GM12892 (cell line): ENCODE results near the gene SYNE3.

ENCODE experiments used
- DNase-seq: peaks from one replicate; pipeline ENCODE4 v3.0.0; 2011; ENCODE audit not compliant: insufficient read length
- FAIRE-seq: peaks from 2 replicates; lab custom pipeline; 2011; peaks lifted over from hg19 to GRCh38; lab: Jason Lieb, UNC
- POLR2A ChIP-seq: IDR thresholded peaks from 2 replicates; pipeline ENCODE4 v1.6.1; 2011; ENCODE audit warnings: low read depth, low read length, control low read depth
- POLR2AphosphoS5 ChIP-seq: IDR thresholded peaks from 2 replicates; pipeline ENCODE4 v1.6.1; 2011; ENCODE audit warnings: low read depth, low read length, control low read depth
- TAF1 ChIP-seq: IDR thresholded peaks from 2 replicates; pipeline ENCODE4 v1.6.1; 2011; ENCODE audit warnings: low read depth, mild to moderate bottlenecking, control low read depth, low read length, borderline replicate concordance

Gene SYNE3

DNA sequence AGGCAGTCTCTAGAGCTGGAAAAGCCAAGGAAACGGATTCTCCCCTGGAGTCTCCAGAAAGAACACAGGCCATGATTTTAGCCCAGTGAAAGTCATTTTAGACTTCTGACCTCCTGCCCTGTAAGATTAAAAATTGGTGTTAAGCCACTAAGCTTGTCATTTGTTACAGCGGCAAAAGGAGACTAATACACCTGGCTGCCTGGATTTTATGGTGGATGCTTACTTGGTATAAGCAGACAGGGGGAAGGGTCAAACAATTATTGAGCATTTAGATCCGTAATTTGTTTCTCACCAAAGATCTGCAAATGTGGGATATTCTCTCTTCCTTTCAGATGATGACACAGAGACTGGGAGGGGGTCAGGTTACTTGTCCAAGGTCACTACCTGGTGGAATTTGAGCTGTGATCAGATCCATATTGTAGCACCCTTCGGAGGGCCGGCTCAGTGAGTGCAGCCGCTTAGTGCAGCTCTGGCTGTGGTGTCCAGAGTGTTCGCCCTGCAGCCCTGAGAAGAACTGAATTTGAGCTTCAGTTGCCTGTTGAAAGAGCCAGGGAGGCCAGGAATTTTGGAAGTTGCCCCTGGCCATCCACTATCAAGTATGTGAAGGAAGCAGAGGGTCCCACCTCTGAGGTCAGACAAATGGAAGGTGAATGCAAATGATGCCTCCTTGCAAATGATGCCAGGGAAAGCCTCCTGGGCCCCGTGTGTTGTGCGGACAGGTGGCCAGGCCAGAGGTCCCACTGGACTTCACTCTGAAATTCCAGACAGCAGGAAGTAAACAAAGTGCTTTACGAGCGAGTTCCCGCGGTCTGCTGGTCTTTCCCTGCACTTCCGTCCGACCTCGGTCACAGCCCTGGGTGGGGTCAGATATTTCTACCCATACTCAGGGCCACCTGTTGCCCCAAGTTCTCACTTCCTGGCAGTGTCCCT lies 33.5 kb upstream of the SYNE3 start:
- DNase-seq (no peak), FAIRE-seq (no peak)
- no peak for TF ChIP-seq POLR2A
- no peak for TF ChIP-seq POLR2AphosphoS5
- no peak for TF ChIP-seq TAF1

- FAIRE-seq = no peak
- TF ChIP-seq TAF1 (no peak), POLR2A (no peak)
These were observed 32.0 kb upstream of the SYNE3 start for GRCh38 chr14:95548328-95548929.

GRCh38 chr14:95547626-95548327 lies 31.3 kb upstream of the SYNE3 start:
- no peak for DNase-seq
- no peak for FAIRE-seq
- TF ChIP-seq POLR2AphosphoS5 = no peak
- TF ChIP-seq POLR2A = no peak
- TF ChIP-seq TAF1 = no peak

More at GRCh38 chr14:95548328-95548929, 32.0 kb upstream of the SYNE3 start:
- DNase-seq = no peak

GRCh38 chr14:95547272-95547625 lies 30.8 kb upstream of the SYNE3 start:
- FAIRE-seq = no peak
- no peak for TF ChIP-seq POLR2A
- no peak for TF ChIP-seq POLR2AphosphoS5
- no peak for TF ChIP-seq TAF1

GRCh38 chr14:95545515-95546168 lies 29.2 kb upstream of the SYNE3 start:
- no peak for TF ChIP-seq POLR2AphosphoS5
- no peak for TF ChIP-seq POLR2A
- TF ChIP-seq TAF1 = no peak
- FAIRE-seq (no peak), DNase-seq (no peak)

More at GRCh38 chr14:95547272-95547625, 30.8 kb upstream of the SYNE3 start:
- DNase-seq = no peak

GRCh38 chr14:95544588-95544987 lies 28.1 kb upstream of the SYNE3 start:
- no peak for FAIRE-seq
- no peak for DNase-seq
- TF ChIP-seq POLR2A (no peak), TAF1 (no peak), POLR2AphosphoS5 (no peak)

DNA sequence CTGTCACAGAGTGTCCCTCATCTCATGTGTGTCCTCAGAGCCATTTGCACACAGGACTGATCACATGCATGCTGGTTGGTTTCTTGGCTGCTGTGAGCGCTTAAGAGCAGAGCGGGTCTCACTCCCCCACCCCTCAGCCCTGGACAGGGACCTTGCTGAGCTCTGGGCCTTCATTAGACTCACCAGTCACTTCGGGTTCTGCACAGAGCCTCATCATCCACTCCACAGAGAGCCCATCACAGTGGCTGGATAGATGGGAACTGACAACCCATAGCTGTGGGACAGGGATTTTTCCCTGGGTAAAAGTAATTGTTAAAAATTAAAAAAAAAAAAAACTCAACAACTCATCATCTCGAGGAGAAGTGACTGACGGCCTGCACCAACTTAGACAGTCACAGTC lies 26.6 kb upstream of the SYNE3 start:
- TF ChIP-seq POLR2A = no peak
- TF ChIP-seq POLR2AphosphoS5 = no peak
- TF ChIP-seq TAF1 = no peak
- FAIRE-seq = no peak
- no peak for DNase-seq

- TF ChIP-seq POLR2AphosphoS5 (no peak), POLR2A (no peak), TAF1 (no peak)
- DNase-seq = no peak
- FAIRE-seq = no peak
These were observed 25.8 kb upstream of the SYNE3 start for GRCh38 chr14:95541932-95542930.

- TF ChIP-seq POLR2AphosphoS5 (no peak), TAF1 (no peak), POLR2A (no peak)
- no peak for FAIRE-seq
These were observed 24.9 kb upstream of the SYNE3 start for GRCh38 chr14:95541346-95541745.

GRCh38 chr14:95540236-95540855 lies 23.9 kb upstream of the SYNE3 start:
- no peak for DNase-seq
- FAIRE-seq = no peak

More at GRCh38 chr14:95541346-95541745, 24.9 kb upstream of the SYNE3 start:
- no peak for DNase-seq

More at GRCh38 chr14:95540236-95540855, 23.9 kb upstream of the SYNE3 start:
- TF ChIP-seq POLR2A (no peak), TAF1 (no peak), POLR2AphosphoS5 (no peak)
